Subcutaneous adipose tissue (tissue), 4 donors: ENCODE data around the gene ADGRD1. TPM values are rescaled to one million over a fixed set of nuclear protein-coding genes. Genes with fewer than 3 reads are reported as not detected.

Source experiments
- total RNA-seq, 4 donors: library from RNA; depleted of rRNA; stranded (reverse); fragments of >200 nt; gene quantifications; one replicate each; pipeline ENCODE4 v1.1.0, GENCODE V29; 2016
- TF ChIP-seq, protein P1 (sequence below): fragments of 450-650 bp; IDR thresholded peaks from one replicate; pipeline ENCODE4 v1.5.1; 2016; ENCODE audit warnings: low read depth, mild to moderate bottlenecking, control low read depth, antibody characterized with exemption, moderate library complexity

ADGRD1 gene
- total RNA-seq, 4 donors from 2014 or later, result 16.3 to 34.1 (median 24.1) TPM

DNA sequence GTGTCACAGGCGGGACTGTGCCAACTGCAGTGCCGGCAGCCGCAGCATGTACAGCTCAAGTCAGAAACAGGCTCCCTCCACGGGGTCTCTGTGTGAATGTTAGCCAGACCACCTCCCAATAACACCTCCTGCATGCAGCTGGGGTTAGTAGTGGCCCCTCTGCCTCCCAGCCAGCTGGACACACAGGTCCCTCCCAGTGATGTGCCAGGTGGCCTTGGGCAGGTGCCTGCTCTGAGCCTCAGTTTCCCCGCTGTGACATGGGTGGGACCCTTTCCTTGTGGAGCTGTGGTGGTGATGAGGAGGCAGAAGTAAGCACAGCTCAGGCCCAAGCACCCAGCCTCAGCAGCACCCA is 139.9 kb downstream of the ADGRD1 start:
- TF ChIP-seq, protein P1, sequence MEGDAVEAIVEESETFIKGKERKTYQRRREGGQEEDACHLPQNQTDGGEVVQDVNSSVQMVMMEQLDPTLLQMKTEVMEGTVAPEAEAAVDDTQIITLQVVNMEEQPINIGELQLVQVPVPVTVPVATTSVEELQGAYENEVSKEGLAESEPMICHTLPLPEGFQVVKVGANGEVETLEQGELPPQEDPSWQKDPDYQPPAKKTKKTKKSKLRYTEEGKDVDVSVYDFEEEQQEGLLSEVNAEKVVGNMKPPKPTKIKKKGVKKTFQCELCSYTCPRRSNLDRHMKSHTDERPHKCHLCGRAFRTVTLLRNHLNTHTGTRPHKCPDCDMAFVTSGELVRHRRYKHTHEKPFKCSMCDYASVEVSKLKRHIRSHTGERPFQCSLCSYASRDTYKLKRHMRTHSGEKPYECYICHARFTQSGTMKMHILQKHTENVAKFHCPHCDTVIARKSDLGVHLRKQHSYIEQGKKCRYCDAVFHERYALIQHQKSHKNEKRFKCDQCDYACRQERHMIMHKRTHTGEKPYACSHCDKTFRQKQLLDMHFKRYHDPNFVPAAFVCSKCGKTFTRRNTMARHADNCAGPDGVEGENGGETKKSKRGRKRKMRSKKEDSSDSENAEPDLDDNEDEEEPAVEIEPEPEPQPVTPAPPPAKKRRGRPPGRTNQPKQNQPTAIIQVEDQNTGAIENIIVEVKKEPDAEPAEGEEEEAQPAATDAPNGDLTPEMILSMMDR, result no peak

DNA sequence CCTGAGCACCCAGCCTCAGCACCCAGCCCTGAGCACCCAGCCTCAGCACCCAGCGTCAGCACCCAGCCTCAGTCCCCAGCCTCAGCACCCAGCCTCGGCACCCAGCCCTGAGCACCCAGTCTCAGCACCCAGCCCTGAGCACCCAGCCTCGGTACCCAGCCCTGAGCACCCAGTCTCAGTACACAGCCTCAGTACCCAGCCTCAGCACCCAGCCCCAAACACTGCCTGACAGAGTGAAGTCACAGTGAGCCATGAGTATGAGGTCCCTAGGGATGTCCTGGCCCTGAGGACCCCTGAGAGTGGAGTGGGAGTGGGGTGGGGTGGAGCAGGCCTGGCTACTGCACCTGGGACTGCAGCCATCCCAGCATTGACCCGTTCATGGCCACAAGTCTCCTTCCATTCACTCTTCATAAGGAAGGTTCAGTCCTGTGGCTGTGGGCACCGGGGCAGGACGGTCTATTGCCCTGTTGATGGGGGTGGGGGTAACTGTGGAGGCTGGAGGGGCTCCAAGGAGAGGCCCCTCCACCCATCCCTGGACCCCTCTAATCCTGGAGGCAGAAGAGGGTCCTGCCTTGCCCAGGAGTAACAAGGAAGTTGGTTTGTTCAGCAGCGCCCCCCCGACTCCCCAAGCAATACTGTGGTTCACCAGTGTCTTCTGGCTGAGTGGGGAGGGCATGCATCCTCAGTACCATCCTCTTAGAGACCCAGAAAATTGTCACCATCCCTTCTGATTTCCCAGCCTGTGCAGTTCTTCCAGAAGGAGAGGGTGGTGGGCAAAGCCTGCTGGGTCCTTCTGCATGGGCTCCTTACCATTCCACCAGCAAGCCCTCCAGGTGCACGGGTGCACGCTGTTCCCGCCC is 140.5 kb downstream of the ADGRD1 start:
- TF ChIP-seq, protein P1, result no peak

DNA sequence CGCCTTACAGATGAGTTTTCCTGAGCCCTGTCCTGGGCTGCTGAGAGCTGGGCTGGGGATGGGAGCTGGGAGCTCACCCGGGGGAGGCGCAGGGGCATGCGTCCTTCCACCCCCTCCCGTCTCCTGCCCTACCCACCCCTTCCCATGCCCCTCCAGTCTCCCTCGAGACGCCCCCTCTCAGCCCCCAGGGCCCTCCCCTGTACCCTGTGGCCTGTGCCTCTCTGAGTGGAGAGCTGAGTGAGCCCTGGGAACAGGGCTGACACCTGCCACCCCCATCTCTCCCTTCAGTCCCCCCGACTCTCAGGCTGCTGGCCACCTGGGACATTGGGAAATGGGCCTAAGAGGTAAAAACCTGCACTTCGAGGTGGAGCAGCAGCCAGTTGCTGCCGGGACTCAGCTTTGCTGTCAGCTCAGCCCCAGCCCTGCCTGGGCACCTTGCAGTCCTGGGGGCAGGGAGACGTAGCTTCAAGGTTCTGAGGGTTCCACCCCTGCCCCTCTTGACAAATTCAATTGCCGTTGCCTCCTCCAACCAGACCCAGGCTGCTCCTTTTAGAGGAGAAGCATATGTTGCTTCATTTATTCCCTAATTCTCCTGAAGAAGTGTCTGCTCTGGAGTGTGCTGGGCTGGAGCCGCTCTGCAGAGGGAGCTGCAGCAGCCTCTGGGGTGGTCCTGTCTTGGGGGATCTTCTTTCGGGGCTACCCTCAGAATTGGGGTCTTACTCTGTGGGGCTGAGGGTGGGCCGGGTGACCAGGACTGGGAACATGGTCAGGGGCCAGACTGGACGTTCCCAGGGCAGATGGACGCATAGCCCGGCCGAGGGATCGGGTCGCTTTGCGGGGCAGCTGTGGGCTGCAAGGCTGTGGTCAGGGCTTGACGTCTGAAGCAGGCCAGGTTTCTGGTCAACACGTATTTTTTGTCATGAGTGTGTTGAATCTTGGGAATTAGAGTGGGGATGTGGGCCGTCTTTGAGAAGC is 141.4 kb downstream of the ADGRD1 start:
- TF ChIP-seq, protein P1, result no peak

DNA sequence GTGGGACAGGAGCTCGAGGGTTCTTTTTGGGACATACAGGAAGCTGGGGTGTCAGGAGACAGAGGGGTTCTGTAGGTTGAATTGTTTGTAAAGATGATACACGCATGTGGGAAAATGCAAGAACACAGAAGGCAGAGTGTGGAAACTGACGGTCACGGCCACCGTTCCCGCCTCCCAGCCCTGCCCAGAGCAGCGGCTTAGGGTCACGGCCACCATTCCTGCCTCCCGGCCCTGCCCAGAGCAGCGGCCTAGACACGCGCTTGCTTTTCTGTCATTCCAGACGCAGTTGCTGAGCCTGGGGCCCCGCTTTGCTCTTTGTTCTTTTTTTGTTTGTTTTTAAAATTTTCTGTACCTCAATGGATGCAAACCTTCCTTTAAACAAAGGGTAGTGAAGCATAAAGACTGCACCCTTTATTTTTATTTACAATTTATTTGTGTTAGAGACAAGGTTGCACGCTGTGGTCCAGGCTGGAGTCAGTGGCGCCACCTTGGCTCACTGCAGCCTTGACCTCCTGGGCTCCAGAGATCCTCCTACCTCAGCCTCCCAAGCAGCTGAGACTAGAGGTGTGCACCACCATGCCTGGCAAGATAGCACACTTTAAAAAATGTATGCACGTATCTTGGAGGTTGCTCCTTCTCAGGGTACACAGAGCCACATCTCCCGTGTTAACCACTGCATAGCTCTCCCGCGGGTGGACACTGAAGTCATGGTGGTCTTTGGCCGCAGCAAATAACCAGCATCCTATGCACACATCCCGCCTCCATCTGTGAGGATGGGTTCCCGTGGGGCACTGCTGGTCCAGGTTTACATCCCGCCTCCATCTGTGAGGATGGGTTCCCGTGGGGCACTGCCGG is 142.3 kb downstream of the ADGRD1 start:
- TF ChIP-seq, protein P1, result no peak

DNA sequence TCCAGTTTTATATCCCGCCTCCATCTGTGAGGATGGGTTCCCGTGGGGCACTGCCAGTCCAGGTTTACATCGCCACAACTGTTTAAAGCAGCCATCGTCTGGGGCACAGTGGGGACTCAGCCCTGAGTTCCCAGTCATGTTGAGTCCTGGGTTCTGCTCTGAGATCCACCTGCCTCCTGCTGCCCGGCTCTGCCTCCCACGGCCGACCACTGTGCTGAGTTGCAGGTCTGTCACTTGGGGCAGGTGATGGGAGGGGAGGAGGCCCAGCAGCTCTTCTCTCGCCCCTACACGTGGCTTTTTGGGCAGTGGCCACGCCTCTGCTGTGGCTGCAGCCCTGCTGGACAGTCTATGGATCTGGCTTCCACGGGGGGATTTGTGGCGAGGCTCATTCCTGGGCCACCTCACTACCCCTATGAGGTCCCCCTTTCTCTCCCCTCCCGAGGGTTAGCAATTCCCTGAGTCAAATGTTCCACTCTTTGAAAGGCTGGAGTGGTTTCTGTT is 143.0 kb downstream of the ADGRD1 start:
- TF ChIP-seq, protein P1, result no peak

DNA sequence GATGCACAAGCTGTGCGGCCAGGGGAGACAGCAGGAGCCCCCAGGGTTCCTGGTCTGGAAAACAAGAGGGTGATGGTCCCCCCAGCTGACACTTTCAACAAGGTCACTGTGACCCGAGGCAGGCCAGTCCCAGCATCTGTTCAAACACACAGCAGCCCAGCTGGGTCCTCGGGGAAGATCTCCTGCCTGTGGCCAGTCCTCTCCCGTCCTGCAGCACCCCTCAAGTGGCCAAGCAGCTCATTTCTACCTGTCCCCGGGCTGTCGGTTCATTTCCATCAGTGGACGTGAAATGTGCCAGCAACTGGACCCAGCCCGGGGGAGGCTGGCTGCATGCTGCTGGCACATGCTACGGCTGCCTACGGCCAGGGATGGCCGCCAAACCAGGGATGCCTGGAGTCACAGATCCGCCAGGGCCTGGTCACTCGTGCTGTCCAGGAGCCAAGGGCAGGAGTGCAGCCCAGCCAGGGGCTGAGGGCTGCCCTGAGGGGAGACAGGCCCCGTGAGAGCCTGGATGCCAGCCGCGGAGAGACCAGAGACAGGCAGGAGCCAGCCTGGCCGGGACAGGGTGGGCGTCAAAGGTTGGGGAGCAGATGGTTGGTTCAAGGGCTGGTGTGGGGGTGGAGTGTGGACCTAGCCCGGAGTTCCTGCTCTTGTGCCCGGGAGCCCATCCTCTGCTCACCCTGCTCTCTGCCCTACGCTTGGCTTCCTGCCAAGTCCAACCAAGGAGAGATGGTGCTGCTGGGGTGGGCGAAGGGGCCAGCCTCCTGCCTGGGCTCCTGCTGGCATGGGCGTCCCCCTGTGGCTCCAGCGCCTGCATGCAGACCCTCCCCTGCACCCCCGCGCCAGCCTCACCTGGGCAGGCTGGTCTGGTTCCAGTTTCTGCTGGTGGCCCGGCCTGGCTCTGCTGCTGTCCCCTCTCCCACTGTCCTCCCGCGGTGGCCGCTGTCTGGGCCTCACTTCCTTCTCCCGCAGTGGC is 143.8 kb downstream of the ADGRD1 start:
- TF ChIP-seq, protein P1, result no peak
